Urinary bladder (tissue), 4 donors: ENCODE results near the gene NDUFB7. TPM values are rescaled to one million over a fixed set of nuclear protein-coding genes. Genes with fewer than 3 reads are reported as not detected.
"Not testable (repeated sequence)": the region's sequence is repeated elsewhere in the genome, so short reads cannot be mapped to it uniquely, and the experiment has no call there.

ENCODE experiments used
- DNase-seq: peaks from one replicate; pipeline ENCODE4 v3.0.0-alpha.2; 2015; ENCODE audit errors: extremely low spot score
- H3K27ac ChIP-seq: one replicate; pipeline ENCODE4 v1.5.1; 2013; ENCODE audit warnings: low read depth, mild to moderate bottlenecking, moderate library complexity
- H3K36me3 ChIP-seq: one replicate; pipeline ENCODE4 v1.6.1; 2013; ENCODE audit warnings: mild to moderate bottlenecking, moderate library complexity; ENCODE audit not compliant: insufficient read depth
- H3K4me1 ChIP-seq: one replicate; pipeline ENCODE4 v1.6.1; 2013; ENCODE audit warnings: mild to moderate bottlenecking, moderate library complexity; ENCODE audit not compliant: insufficient read depth
- H3K4me3 ChIP-seq: one replicate; pipeline ENCODE4 v1.5.1; 2013; ENCODE audit warnings: low read depth, low read length
- WGBS: extraction: QIAGEN DNeasy Blood & Tissue Kit; methylation state at CpG from one replicate; pipeline ENCODE4 v1.1.7; 2013; 5-methylcytosine and 5-hydroxymethylcytosine counted together
- polyA plus RNA-seq: library from polyadenylated mRNA; stranded (reverse); fragments of 200-250 nt; gene quantifications from one replicate; pipeline ENCODE4 v1.2.3, GENCODE V29; 2013
- total RNA-seq: library from RNA; depleted of rRNA; stranded (reverse); fragments of >200 nt; gene quantifications from one replicate; pipeline ENCODE4 v1.2.3, GENCODE V29; 2014
- donor health status: healthy with polysubstance abuse.
- donor health status: healthy.

NDUFB7 gene
- total RNA-seq (113 TPM), polyA plus RNA-seq (505 TPM)

- Histone ChIP-seq H3K4me1 (no peaks in the 10 kb centered on the region), H3K4me3 (peak within 1 kb of the TSS; percentile 75), H3K36me3 (no peaks in the 10 kb centered on the region), H3K27ac (peak within 1 kb of the TSS; percentile 43)
- whole genome bisulfite sequencing, result 3% methylated on average over 40 of the region's 40 CpGs
- peak; percentile 83 for DNase-seq
Measured at GRCh38 chr19:14571695-14572490, at the start of gene NDUFB7. Gene NDUFB7, minus strand, starts transcription at chr19:14572066. Its CDS starts 66 bp downstream, at chr19:14572000.

- H3K4me1 ChIP-seq, result no peaks in the 10 kb centered on the region
- no peaks in the 10 kb centered on the region for H3K36me3 ChIP-seq
- DNase-seq, result no peak
- no peak overlapping the region for H3K4me3 ChIP-seq
- H3K27ac ChIP-seq, result no peak overlapping the region
Measured at GRCh38 chr19:14619404-14619803, 47.5 kb upstream of the NDUFB7 start.

GRCh38 chr19:14616407-14616806, 44.5 kb upstream of the NDUFB7 start:
- no peak overlapping the region for H3K27ac ChIP-seq
- no peaks in the 10 kb centered on the region for H3K36me3 ChIP-seq
- no peak for DNase-seq
- H3K4me3 ChIP-seq, result no peak overlapping the region
- WGBS, result 86% methylated on average over 3 of the region's 3 CpGs
- H3K4me1 ChIP-seq, result no peaks in the 10 kb centered on the region

- Histone ChIP-seq H3K4me1 (no peaks in the 10 kb centered on the region), H3K27ac (no peak overlapping the region), H3K36me3 (no peaks in the 10 kb centered on the region), H3K4me3 (no peak overlapping the region)
- 96% methylated on average over 8 of the region's 8 CpGs for WGBS
- no peak for DNase-seq
Measured at GRCh38 chr19:14615623-14616022, 43.8 kb upstream of the NDUFB7 start.

GRCh38 chr19:14614099-14614412, 42.2 kb upstream of the NDUFB7 start:
- H3K27ac ChIP-seq, result no peak overlapping the region
- WGBS, result 60% methylated on average over 4 of the region's 4 CpGs
- no peak overlapping the region for H3K4me3 ChIP-seq
- H3K36me3 ChIP-seq, result no peaks in the 10 kb centered on the region
- no peak for DNase-seq
- no peaks in the 10 kb centered on the region for H3K4me1 ChIP-seq

- DNase-seq, H3K27ac ChIP-seq, H3K36me3 ChIP-seq, H3K4me3 ChIP-seq, H3K4me1 ChIP-seq: not testable (repeated sequence)
- WGBS, result 74% methylated on average over 14 of the region's 14 CpGs
Measured at GRCh38 chr19:14613399-14614098, 41.7 kb upstream of the NDUFB7 start.

GRCh38 chr19:14612657-14613056, 40.8 kb upstream of the NDUFB7 start:
- Histone ChIP-seq H3K27ac (no peak overlapping the region), H3K4me3 (no peak overlapping the region), H3K36me3 (no peaks in the 10 kb centered on the region), H3K4me1 (no peaks in the 10 kb centered on the region)
- no peak for DNase-seq
- WGBS, result 86% methylated on average over 4 of the region's 4 CpGs

GRCh38 chr19:14612242-14612641, 40.4 kb upstream of the NDUFB7 start:
- not testable (repeated sequence) for H3K4me3 ChIP-seq, DNase-seq, H3K4me1 ChIP-seq, H3K36me3 ChIP-seq, H3K27ac ChIP-seq
- 83% methylated on average over 5 of the region's 5 CpGs for WGBS

- WGBS, result 69% methylated on average over 4 of the region's 4 CpGs
- Histone ChIP-seq H3K4me3 (no peak overlapping the region), H3K27ac (no peak overlapping the region), H3K36me3 (no peaks in the 10 kb centered on the region), H3K4me1 (no peaks in the 10 kb centered on the region)
- no peak for DNase-seq
Measured at GRCh38 chr19:14611051-14611450, 39.2 kb upstream of the NDUFB7 start.

- 70% methylated on average over 9 of the region's 9 CpGs for WGBS
- H3K4me3 ChIP-seq, result no peak overlapping the region
- H3K4me1 ChIP-seq, result no peaks in the 10 kb centered on the region
- H3K36me3 ChIP-seq, result no peaks in the 10 kb centered on the region
- DNase-seq, result no peak
- H3K27ac ChIP-seq, result no peak overlapping the region
Measured at GRCh38 chr19:14606627-14607026, 34.8 kb upstream of the NDUFB7 start.

GRCh38 chr19:14603990-14604387, 32.1 kb upstream of the NDUFB7 start:
- no peak for DNase-seq

GRCh38 chr19:14599548-14600147, 27.8 kb upstream of the NDUFB7 start:
- Histone ChIP-seq H3K36me3 (no peaks in the 10 kb centered on the region), H3K27ac (no peak overlapping the region), H3K4me3 (no peak overlapping the region), H3K4me1 (no peaks in the 10 kb centered on the region)
- WGBS, result 90% methylated on average over 8 of the region's 8 CpGs
- DNase-seq, result no peak

More at GRCh38 chr19:14603990-14604387, 32.1 kb upstream of the NDUFB7 start:
- Histone ChIP-seq H3K4me1 (no peaks in the 10 kb centered on the region), H3K27ac (no peak overlapping the region), H3K36me3 (no peaks in the 10 kb centered on the region), H3K4me3 (no peak overlapping the region)
- WGBS, result 84% methylated on average over 2 of the region's 2 CpGs

GRCh38 chr19:14595558-14595957, 23.7 kb upstream of the NDUFB7 start:
- 86% methylated on average over 3 of the region's 3 CpGs for WGBS
- H3K4me3 ChIP-seq, result no peak overlapping the region
- H3K27ac ChIP-seq, result no peak overlapping the region
- H3K36me3 ChIP-seq, result no peaks in the 10 kb centered on the region
- H3K4me1 ChIP-seq, result no peaks in the 10 kb centered on the region
- no peak for DNase-seq

- not testable (repeated sequence) for H3K4me3 ChIP-seq, H3K36me3 ChIP-seq, H3K27ac ChIP-seq, H3K4me1 ChIP-seq, DNase-seq
- 68% methylated on average over 4 of the region's 4 CpGs for WGBS
Measured at GRCh38 chr19:14589433-14589832, 17.6 kb upstream of the NDUFB7 start.
